Fibroblast of mammary gland (primary cell): ENCODE data around the gene PDXP.

Experiments used
- DNase-seq: peaks from one replicate; pipeline ENCODE4 v3.0.0-alpha.2; 2010; ENCODE audit warnings: low read depth
- H3K4me3 ChIP-seq: 2 replicates; pipeline ENCODE4 v1.5.1; 2011; ENCODE audit warnings: low read depth, mild to moderate bottlenecking, low read length, moderate library complexity; ENCODE audit not compliant: control insufficient read depth
- CTCF ChIP-seq: conservative IDR thresholded peaks from 2 replicates; pipeline ENCODE4 v1.5.1; 2011; ENCODE audit warnings: low read depth, low read length, inconsistent platforms; ENCODE audit not compliant: control insufficient read depth, insufficient read depth

PDXP gene

GRCh38 chr22:37713761-37714160 lies 55.2 kb downstream of the PDXP start:
- no peak for DNase-seq
- TF ChIP-seq CTCF, result no peak
- H3K4me3 ChIP-seq, result no peak overlapping the region

GRCh38 chr22:37714634-37715033 lies 56.1 kb downstream of the PDXP start:
- TF ChIP-seq CTCF, result no peak
- DNase-seq, result no peak
- no peak overlapping the region for H3K4me3 ChIP-seq

- no peak for TF ChIP-seq CTCF
- no peak for DNase-seq
- H3K4me3 ChIP-seq, result no peak overlapping the region
Measured at GRCh38 chr22:37715760-37716159, 57.2 kb downstream of the PDXP start.
